Measurements from ENCODE around the gene HYKK.
"Not testable (repeated sequence)": the region's sequence is repeated elsewhere in the genome, so short reads cannot be mapped to it uniquely, and the experiment has no call there.

HYKK gene

DNA sequence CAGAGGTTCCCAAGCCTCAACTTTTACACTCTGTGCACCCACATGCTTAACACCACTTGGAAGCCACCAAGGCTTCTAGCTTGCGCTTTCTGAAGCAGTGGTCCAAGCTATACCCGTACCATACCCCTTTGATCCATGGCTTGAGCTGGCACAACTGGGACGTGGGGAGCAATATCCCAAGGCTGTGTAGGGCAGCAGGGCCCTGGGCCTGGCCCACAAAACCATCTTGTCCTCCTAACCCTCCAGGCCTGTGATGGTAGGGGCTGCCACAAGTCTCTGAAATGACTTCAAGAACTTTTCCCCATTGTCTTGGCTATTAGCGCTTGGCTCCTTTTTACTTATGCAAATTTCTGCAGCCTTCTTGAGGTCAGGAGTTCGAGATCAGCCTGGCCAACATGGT, 16.9 kb downstream of the HYKK start:
- H3K4me3 ChIP-seq (ENCODE audit: low read length): no peak overlapping the region
- no peak for DNase-seq (ENCODE audit: low read depth)
- TF ChIP-seq, protein P1, sequence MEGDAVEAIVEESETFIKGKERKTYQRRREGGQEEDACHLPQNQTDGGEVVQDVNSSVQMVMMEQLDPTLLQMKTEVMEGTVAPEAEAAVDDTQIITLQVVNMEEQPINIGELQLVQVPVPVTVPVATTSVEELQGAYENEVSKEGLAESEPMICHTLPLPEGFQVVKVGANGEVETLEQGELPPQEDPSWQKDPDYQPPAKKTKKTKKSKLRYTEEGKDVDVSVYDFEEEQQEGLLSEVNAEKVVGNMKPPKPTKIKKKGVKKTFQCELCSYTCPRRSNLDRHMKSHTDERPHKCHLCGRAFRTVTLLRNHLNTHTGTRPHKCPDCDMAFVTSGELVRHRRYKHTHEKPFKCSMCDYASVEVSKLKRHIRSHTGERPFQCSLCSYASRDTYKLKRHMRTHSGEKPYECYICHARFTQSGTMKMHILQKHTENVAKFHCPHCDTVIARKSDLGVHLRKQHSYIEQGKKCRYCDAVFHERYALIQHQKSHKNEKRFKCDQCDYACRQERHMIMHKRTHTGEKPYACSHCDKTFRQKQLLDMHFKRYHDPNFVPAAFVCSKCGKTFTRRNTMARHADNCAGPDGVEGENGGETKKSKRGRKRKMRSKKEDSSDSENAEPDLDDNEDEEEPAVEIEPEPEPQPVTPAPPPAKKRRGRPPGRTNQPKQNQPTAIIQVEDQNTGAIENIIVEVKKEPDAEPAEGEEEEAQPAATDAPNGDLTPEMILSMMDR (IDR thresholded peaks at IDR 0.05; ENCODE audit: insufficient read depth, low read depth, low read length, missing control alignments): no peak

DNA sequence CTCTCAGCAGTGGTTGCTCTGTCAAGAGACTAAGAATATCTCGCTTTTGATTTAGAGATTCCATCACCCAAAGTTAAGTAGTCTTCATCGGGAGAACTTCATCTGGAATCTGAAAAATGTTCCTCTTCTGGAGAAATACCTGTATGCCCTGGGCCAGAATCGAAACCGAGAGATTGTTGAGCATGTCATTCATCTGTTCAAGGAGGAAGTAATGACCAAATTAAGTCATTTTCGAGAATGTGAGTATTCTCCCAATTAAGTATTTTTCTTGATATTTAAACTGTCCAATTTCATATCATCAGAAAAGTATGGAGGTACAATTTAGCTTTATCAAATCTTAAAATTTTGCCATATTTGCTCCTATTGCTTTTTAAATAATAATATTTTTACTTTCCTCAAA, 19.9 kb downstream of the HYKK start:
- no peak for DNase-seq (ENCODE audit: low read depth)
- TF ChIP-seq, protein P1 (IDR thresholded peaks at IDR 0.05; ENCODE audit: insufficient read depth, low read depth, low read length, missing control alignments): no peak
- H3K4me3 ChIP-seq (ENCODE audit: low read length): no peak overlapping the region

DNA sequence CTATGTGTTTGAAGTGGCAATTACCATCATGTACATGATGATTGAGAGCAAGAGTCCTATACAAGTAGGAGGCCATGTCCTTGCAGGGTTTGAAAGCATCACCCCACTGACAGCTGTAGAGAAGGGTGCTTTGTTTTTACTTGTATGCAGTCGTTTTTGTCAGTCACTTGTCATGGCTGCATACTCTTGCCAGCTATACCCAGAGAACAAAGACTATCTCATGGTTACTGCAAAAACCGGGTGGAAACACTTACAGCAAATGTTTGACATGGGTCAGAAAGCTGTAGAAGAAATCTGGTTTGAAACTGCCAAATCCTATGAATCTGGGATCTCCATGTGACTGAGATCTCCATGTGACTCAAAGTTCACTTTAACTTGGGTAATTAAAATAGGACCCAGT, 26.0 kb downstream of the HYKK start:
- H3K4me3 ChIP-seq (ENCODE audit: low read length): no peak overlapping the region
- no peak for DNase-seq (ENCODE audit: low read depth)
- TF ChIP-seq, protein P1 (IDR thresholded peaks at IDR 0.05; ENCODE audit: insufficient read depth, low read depth, low read length, missing control alignments): no peak

DNA sequence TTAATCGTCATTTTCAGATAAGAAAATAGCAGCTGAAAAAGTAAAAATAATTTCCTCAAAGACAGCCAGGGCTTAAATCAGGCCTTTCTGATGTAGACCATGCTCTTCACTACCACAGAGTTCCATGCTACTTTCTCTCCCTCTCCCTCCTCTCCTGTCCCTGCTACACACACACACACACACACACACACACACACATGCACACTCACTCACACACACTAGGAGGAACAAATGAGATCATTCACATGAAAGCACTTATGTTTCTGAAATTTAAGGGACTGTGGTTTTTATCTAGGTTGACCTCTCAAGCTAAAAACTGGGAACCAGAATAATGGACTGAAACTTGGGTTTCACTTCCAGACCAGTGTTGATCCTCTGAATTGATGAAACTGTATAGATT, 28.8 kb downstream of the HYKK start:
- DNase-seq (ENCODE audit: low read depth): peak; percentile 6
- H3K4me3 ChIP-seq (ENCODE audit: low read length): no peak overlapping the region
- TF ChIP-seq, protein P1 (IDR thresholded peaks at IDR 0.05; ENCODE audit: insufficient read depth, low read depth, low read length, missing control alignments): no peak

DNA sequence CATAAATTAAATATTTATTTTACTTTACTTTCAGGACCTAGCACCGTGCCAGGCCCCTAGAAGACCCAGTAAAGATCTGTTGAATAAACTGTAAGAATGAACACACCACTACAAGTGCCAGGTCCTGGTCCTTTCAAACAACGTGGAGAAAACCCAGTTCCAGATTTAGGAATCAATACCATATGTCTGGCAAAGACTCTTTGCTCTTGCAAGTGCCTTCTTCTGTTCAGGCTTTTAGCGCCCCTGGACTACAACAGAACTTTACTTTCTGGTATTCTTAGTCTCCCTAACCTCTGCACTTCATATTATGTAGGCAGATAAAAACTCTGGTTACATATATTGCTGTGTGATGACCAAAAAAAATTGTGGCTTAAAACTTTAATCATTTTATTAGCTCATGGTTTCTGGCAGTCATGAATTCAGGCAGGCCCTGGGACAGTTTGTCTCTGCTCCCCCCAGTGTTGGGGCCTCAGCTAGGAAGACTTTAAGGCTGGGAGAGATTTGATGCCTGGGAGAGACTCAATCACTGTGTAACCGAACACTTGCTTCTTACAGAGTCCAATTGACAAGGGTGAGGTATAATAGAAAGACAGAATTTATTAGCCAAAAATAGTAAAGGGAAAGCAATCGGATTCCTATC, 30.0 kb downstream of the HYKK start:
- TF ChIP-seq, protein P1 (IDR thresholded peaks at IDR 0.05; ENCODE audit: insufficient read depth, low read depth, low read length, missing control alignments): no peak
- no peak for DNase-seq (ENCODE audit: low read depth)
- no peak overlapping the region for H3K4me3 ChIP-seq (ENCODE audit: low read length)

DNA sequence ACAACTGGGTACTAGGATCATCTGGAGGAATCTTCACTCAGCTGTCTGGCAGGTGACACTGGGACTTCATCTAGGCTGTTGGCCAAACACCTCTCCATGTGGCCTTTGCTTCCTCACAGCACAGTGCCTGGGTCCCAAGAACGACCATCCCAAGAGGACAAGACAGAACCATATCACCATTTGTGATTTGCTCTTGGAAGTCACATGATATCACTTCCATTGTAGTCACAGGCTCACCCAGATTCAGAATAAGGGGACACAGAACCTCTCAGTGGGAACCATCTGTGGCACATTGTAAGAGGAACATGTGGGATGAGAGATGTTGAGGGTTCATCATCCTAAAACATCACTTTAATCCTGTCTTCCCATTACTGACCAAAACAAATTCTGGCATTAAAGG, 31.0 kb downstream of the HYKK start:
- TF ChIP-seq, protein P1 (IDR thresholded peaks at IDR 0.05; ENCODE audit: insufficient read depth, low read depth, low read length, missing control alignments): no peak
- DNase-seq (ENCODE audit: low read depth): no peak

DNA sequence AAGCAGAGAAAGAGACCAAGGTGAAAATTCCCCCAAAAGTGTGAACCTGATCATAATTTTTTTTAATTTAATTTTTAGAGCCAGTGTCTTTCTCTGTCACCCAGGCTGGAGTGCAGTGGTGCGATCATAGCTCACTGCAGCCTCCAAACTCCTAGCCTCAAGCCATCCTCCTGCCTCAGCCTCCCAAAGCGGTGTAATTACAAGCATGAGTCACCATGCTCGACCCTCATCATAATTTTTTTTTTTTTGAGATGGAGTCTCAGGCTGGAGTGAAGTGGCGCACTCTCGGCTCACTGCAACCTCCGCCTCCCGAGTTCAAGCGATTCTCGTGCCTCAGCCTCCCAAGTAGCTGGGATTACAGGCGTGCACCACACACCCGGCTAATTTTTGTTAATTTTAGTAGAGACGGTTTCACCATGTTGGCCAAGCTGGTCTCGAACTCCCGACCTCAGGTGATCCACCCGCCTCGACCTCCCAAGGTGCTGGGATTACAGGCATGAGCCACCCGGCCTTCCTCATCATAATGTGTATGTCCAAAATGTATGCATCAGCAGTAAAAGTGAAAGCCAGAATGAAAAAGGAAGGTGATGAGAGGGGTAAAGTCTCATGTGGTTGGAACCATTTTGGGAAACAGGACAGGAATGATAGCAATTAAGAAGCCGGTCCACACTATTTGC, 32.2 kb downstream of the HYKK start:
- H3K4me3 ChIP-seq (ENCODE audit: low read length): peak overlapping the region; percentile 95
- DNase-seq (ENCODE audit: low read depth): not testable (repeated sequence)

More for the DNA sequence above, 31.0 kb downstream of the HYKK start:
- H3K4me3 ChIP-seq (ENCODE audit: low read length): no peak overlapping the region

Measured in epithelial cell of esophagus (primary cell).